Spinal cord (tissue), 10 donors: ENCODE measurements around the gene SKI. TPM values are rescaled to one million over a fixed set of nuclear protein-coding genes. Genes with fewer than 3 reads are reported as not detected.

Source experiments
- DNase-seq, 6 donors: peaks; one replicate each; pipeline versions ENCODE4 v3.0.0 to v3.0.0-alpha.2; 2013 to 2015; ENCODE audit warnings: low spot score in 6 of 6, low read depth in 4 of 6
- H3K27ac ChIP-seq: one replicate; pipeline ENCODE4 v1.5.1; 2013; ENCODE audit warnings: low read depth, low read length, control low read depth
- H3K27me3 ChIP-seq: one replicate; pipeline ENCODE4 v1.6.1; 2013; ENCODE audit warnings: low read length; ENCODE audit not compliant: control insufficient read depth, insufficient read depth
- H3K36me3 ChIP-seq: one replicate; pipeline ENCODE4 v1.6.1; 2013; ENCODE audit warnings: low read length; ENCODE audit not compliant: control insufficient read depth, insufficient read depth
- H3K4me1 ChIP-seq: one replicate; pipeline ENCODE4 v1.6.1; 2013; ENCODE audit warnings: low read length; ENCODE audit not compliant: control insufficient read depth, insufficient read depth
- H3K4me3 ChIP-seq: one replicate; pipeline ENCODE4 v1.5.1; 2013; ENCODE audit warnings: low read depth, low read length, control low read depth
- H3K9me3 ChIP-seq: one replicate; pipeline ENCODE4 v1.6.1; 2013; ENCODE audit warnings: low read length; ENCODE audit not compliant: control insufficient read depth, insufficient read depth
- WGBS: methylation state at CpG from one replicate; pipeline ENCODE4 v1.1.5; 2013; ENCODE audit warnings: missing lambda C conversion rate; ENCODE audit not compliant: insufficient coverage; 5-methylcytosine and 5-hydroxymethylcytosine counted together
- polyA plus RNA-seq, 2 donors: library from polyadenylated mRNA; unstranded; fragments of 120-200 nt; gene quantifications; one replicate each; pipeline ENCODE4 v1.2.1, GENCODE V29; 2013; ENCODE audit not compliant: insufficient read length in 2 of 2
- total RNA-seq, 2 donors: library from RNA; depleted of rRNA in 1 of 2; stranded (reverse); fragments of 120-200 nt in 1 of 2; fragments of >200 nt in 1 of 2; gene quantifications; one replicate each; pipeline versions ENCODE4 v1.2.3 to v1.2.4, GENCODE V29; 2013 to 2014
- donor health status: healthy.

The SKI gene
- total and polyA plus RNA-seq, 4 donors: 20.0 to 72.3 (median 46.2) TPM

DNA sequence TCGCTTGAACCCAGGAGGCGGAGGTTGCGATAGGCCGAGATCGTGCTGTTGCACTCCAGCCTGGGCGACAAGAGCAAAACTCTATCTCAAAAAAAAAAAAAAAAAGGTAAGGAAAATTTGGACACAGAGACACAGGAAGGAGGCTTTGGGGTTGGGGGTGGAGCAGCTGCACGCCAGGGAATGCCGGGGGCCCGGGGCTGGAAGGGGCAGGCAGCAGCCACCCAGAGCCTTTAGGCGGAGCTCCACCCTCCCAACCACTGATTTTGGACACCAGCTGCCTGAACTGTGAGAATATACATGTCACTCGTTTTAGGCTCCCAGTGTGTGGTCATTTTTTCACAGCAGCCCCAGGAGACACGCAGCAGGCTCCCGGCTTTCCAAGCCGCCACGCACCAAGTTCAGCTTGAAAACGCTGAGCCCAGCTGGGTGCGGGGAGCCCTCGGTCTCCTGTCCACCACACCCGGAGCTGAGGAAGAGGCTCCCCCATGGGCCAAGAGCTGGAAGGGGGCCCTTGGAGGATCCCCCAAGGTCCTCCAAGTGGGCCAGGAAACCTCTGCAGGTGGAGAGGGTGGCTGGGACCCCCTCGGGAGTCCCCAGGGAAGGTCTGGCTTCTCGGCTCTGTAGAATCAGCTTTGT is 27.7 kb upstream of the SKI start:
- no peak overlapping the region for H3K27ac ChIP-seq
- H3K9me3 ChIP-seq: no peaks in the 10 kb centered on the region
- no peaks in the 10 kb centered on the region for H3K27me3 ChIP-seq
- no peak overlapping the region for H3K4me3 ChIP-seq
- peaks cover 38% of the 10 kb centered on the region for H3K4me1 ChIP-seq
- DNase-seq: no peak
- H3K36me3 ChIP-seq: peaks cover 10% of the 10 kb centered on the region
- 68% methylated on average over 15 of the region's 21 CpGs for WGBS

DNA sequence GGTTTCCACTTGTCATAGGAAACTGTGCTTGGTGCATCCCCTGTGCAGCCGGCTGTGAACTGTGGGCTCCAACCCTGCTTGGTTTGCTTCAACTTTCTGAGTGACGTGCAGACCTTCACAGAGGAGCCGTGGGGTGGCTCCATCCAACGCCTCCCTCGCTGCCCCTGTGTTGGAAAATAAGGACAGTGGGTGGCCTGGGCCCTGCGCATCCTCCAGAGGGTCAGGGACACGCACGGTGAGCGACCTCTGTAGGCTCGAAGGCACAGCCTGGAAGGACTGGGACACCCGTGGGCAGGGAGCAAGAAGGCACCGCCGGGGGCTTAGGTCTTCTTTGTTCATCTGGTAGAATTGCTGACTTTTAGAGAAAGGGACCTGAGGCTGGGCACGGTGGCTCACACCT is 27.1 kb upstream of the SKI start:
- Histone ChIP-seq H3K27ac (no peak overlapping the region), H3K36me3 (peaks cover 10% of the 10 kb centered on the region), H3K4me3 (no peak overlapping the region), H3K27me3 (no peaks in the 10 kb centered on the region), H3K4me1 (peaks cover 38% of the 10 kb centered on the region), H3K9me3 (no peaks in the 10 kb centered on the region)
- 91% methylated on average over 13 of the region's 14 CpGs for WGBS
- DNase-seq: no peak

DNA sequence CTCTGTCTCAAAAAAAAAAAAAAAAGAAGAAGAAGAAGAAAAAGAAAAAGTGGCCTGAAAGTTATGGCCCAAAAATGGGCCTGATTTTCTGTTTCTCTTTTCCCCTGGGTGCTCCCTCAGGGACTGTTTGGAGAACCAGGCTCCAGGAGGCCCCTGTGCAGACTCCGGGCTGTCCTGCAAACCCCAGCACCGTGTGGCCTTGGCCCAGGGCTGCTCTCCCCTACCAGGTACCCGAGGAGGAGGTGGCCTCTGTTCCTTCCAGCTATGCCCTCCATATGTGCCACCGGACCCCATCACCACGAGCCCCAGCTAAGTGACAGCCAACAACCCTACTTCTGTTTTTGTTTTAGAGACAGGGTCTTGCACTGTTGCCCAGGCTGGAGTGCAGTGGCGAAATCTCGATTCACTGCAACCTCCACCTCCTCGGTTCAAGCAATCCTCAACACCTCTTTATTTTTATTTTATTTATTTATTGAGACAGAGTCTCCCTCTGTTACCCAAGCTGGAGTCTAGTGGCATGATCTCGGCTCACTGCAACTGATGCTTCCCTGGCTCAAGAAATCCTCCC is 26.0 kb upstream of the SKI start:
- Histone ChIP-seq H3K4me1 (peaks cover 41% of the 10 kb centered on the region), H3K27me3 (no peaks in the 10 kb centered on the region), H3K4me3 (no peak overlapping the region), H3K27ac (no peak overlapping the region), H3K9me3 (no peaks in the 10 kb centered on the region), H3K36me3 (peaks cover 7% of the 10 kb centered on the region)
- 88% methylated on average over 5 of the region's 9 CpGs for WGBS
- no peak for DNase-seq

GRCh38 chr1:2202843-2203601 is 25.1 kb upstream of the SKI start:
- no peak overlapping the region for H3K4me3 ChIP-seq
- peaks cover 4% of the 10 kb centered on the region for H3K36me3 ChIP-seq
- WGBS: 87% methylated on average over 13 of the region's 15 CpGs
- H3K27ac ChIP-seq: no peak overlapping the region
- DNase-seq: no peak
- H3K27me3 ChIP-seq: no peaks in the 10 kb centered on the region
- H3K9me3 ChIP-seq: no peaks in the 10 kb centered on the region
- peaks cover 49% of the 10 kb centered on the region for H3K4me1 ChIP-seq

DNA sequence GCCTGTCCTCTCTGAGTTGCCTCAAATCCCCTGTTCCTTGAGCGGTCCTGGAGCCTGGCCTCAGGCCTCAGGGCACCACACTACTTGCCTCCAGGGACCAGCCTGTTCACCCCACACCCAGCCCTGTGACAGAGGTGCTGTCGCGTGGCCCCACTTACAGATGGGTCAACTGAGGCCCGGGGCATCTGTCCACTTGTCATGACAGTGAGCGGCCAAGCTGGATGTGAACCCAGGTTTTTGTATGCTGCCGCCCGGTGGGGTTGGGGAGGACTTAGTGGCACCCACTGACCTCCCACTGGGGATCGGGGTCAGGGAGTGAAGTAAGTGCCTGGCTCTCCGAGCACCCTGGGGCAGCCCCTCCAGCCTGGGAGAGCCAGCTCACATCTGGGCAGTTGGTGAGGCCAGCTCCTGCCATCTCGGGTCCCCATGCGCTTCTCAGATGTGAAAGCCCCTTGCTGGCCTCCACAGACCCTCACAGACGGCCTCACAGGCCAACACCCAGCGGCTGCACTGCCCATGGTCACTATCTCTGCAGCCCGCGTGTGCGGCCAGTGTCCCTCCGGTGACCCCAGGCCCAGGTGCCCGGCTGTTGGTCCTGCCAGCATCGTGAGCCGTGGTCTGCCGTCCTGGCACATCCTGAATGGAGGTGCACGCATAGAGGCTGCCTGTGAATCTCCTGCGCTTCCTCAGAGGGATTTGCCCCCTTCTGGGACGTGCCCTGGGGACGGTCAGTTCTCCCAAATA is 24.3 kb upstream of the SKI start:
- Histone ChIP-seq H3K27me3 (no peaks in the 10 kb centered on the region), H3K4me1 (peaks cover 53% of the 10 kb centered on the region), H3K36me3 (peaks cover 4% of the 10 kb centered on the region), H3K9me3 (no peaks in the 10 kb centered on the region), H3K4me3 (peak overlapping the region; percentile 49), H3K27ac (peak overlapping the region; percentile 75)
- DNase-seq: no peak
- WGBS: 65% methylated on average over 21 of the region's 25 CpGs

DNA sequence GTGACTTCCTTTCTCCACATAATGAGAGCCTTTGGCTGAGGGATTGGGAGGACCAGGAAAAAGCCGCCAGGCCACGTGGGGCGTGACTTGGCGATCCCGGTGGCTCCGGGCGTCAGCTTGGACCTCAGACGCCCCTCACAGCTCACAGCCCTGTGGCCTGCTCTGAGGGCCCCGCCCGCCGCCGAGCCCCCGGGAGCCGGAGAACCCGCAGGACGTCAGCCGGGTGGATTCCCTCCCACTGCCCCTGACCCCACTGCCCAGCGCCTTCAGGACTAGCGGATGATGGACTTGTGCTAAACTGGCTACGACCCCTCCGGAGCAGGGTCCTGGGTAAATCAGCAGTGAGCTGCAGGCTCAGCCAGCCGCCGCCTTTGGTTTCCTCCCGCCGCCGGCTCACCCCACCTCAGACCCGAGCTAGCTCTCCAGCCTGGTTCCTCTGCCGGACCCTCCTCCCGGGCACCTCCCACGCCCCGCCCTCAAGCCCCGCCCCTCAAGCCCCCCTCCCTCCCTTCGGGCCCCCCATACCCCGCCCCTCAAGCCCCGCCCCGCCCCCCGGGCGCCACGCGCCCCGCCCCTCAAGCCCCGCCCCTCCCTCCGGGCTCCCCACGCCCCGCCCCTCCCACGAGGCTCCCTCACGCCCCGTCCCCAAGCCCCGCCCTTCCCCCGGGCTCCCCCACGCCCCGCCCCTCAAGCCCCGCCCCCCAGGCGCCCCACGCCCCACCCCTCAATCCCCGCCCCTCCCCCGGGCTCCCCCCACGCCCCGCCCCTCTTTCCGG is 23.5 kb upstream of the SKI start:
- peak overlapping the region; percentile 49 for H3K4me3 ChIP-seq
- H3K27ac ChIP-seq: peak overlapping the region; percentile 75
- peaks cover 4% of the 10 kb centered on the region for H3K36me3 ChIP-seq
- DNase-seq: peak in 3 of 6 donors; percentile 54 to 86 (median 86)
- H3K27me3 ChIP-seq: no peaks in the 10 kb centered on the region
- no peaks in the 10 kb centered on the region for H3K9me3 ChIP-seq
- H3K4me1 ChIP-seq: peaks cover 54% of the 10 kb centered on the region
- WGBS: 2% methylated on average over 26 of the region's 60 CpGs

- peak overlapping the region; percentile 32 for H3K4me3 ChIP-seq
- peak in 5 of 6 donors; percentile 65 to 97 (median 86) for DNase-seq
- no peaks in the 10 kb centered on the region for H3K27me3 ChIP-seq
- H3K4me1 ChIP-seq: peaks cover 60% of the 10 kb centered on the region
- peaks cover 3% of the 10 kb centered on the region for H3K36me3 ChIP-seq
- no peaks in the 10 kb centered on the region for H3K9me3 ChIP-seq
- 4% methylated on average over 76 of the region's 84 CpGs for WGBS
- no peak overlapping the region for H3K27ac ChIP-seq
These were observed 22.7 kb upstream of the SKI start for GRCh38 chr1:2205191-2205952.

GRCh38 chr1:2206813-2207487 is 21.2 kb upstream of the SKI start:
- peak overlapping the region; percentile 78 for H3K27ac ChIP-seq
- H3K36me3 ChIP-seq: peaks cover 2% of the 10 kb centered on the region
- no peaks in the 10 kb centered on the region for H3K9me3 ChIP-seq
- WGBS: 87% methylated on average over 15 of the region's 16 CpGs
- no peak for DNase-seq
- H3K4me1 ChIP-seq: peaks cover 61% of the 10 kb centered on the region
- H3K27me3 ChIP-seq: no peaks in the 10 kb centered on the region
- H3K4me3 ChIP-seq: no peak overlapping the region
